Neural progenitor cell (in vitro differentiated cells): ENCODE results near the gene NAA16.

Experiments
- EZH2 ChIP-seq: fragments of 200-600 bp; sonication (generic); IDR thresholded peaks from 2 replicates; pipeline ENCODE4 v1.6.1; 2017; ENCODE audit warnings: antibody characterized with exemption, mild to moderate bottlenecking, moderate library complexity
- TF ChIP-seq, protein P1 (sequence below): fragments of 200-600 bp; sonication (generic); IDR thresholded peaks from 2 replicates; pipeline ENCODE4 v1.5.1; 2017; ENCODE audit warnings: antibody characterized with exemption, mild to moderate bottlenecking

DNA sequence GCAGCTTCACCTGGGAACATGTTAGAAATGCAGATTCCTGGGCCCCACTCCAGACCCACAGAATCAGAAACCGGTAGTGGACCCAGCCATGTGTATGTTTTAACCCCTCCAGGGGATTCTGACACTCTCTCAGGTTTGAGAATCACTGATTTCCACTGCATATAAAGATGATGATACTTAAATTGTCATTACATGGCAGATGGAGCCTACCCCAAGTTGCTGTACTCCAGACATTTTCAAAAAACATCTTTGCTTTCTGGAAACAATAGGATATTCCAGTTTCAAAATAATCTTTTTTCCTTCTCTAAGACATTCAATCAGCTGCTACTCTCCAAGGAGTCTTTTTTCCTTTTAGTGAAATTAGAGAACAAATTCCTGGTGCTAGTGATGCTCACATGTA lies 97.7 kb downstream of the NAA16 start:
- TF ChIP-seq, protein P1, sequence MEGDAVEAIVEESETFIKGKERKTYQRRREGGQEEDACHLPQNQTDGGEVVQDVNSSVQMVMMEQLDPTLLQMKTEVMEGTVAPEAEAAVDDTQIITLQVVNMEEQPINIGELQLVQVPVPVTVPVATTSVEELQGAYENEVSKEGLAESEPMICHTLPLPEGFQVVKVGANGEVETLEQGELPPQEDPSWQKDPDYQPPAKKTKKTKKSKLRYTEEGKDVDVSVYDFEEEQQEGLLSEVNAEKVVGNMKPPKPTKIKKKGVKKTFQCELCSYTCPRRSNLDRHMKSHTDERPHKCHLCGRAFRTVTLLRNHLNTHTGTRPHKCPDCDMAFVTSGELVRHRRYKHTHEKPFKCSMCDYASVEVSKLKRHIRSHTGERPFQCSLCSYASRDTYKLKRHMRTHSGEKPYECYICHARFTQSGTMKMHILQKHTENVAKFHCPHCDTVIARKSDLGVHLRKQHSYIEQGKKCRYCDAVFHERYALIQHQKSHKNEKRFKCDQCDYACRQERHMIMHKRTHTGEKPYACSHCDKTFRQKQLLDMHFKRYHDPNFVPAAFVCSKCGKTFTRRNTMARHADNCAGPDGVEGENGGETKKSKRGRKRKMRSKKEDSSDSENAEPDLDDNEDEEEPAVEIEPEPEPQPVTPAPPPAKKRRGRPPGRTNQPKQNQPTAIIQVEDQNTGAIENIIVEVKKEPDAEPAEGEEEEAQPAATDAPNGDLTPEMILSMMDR: no peak
- TF ChIP-seq EZH2: no peak
